Measurements from ENCODE around the gene DTWD1.
A peak's percentile ranks its signal among the peaks of the same experiment; 100 is the strongest.
"Not testable (repeated sequence)": the region's sequence is repeated elsewhere in the genome, so short reads cannot be mapped to it uniquely, and the experiment has no call there.

The DTWD1 gene

GRCh38 chr15:49646891-49647290, 26.0 kb downstream of the DTWD1 start:
- no peak for DNase-seq (ENCODE audit: low spot score)

- no peak for DNase-seq (ENCODE audit: low spot score)
Observed at GRCh38 chr15:49649987-49650386, 29.1 kb downstream of the DTWD1 start.

- no peak for DNase-seq (ENCODE audit: low spot score)
Observed at GRCh38 chr15:49650676-49651075, 29.8 kb downstream of the DTWD1 start.

- DNase-seq (ENCODE audit: low spot score): no peak
Observed at GRCh38 chr15:49652922-49653321, 32.1 kb downstream of the DTWD1 start.

- no peak for DNase-seq (ENCODE audit: low spot score)
Observed at GRCh38 chr15:49656734-49657133, 35.9 kb downstream of the DTWD1 start.

- DNase-seq (ENCODE audit: low spot score): no peak
Observed at GRCh38 chr15:49664716-49665115, 43.9 kb downstream of the DTWD1 start.

- DNase-seq (ENCODE audit: low spot score): not testable (repeated sequence)
Observed at GRCh38 chr15:49666486-49666885, 45.6 kb downstream of the DTWD1 start.

GRCh38 chr15:49669288-49669687, 48.4 kb downstream of the DTWD1 start:
- DNase-seq (ENCODE audit: low spot score): no peak

- DNase-seq (ENCODE audit: low spot score): no peak
Observed at GRCh38 chr15:49673861-49674260, 53.0 kb downstream of the DTWD1 start.

- DNase-seq (ENCODE audit: low spot score): no peak
Observed at GRCh38 chr15:49674370-49674769, 53.5 kb downstream of the DTWD1 start.

GRCh38 chr15:49675041-49675440, 54.2 kb downstream of the DTWD1 start:
- DNase-seq (ENCODE audit: low spot score): no peak

- DNase-seq (ENCODE audit: low spot score): no peak
Observed at GRCh38 chr15:49678655-49679054, 57.8 kb downstream of the DTWD1 start.

- no peak for DNase-seq (ENCODE audit: low spot score)
Observed at GRCh38 chr15:49686599-49686998, 65.8 kb downstream of the DTWD1 start.

- no peak for DNase-seq (ENCODE audit: low spot score)
Observed at GRCh38 chr15:49688135-49688790, 67.4 kb downstream of the DTWD1 start.

- peak; percentile 17 for DNase-seq (ENCODE audit: low spot score)
Observed at GRCh38 chr15:49692514-49693090, 71.8 kb downstream of the DTWD1 start.

GRCh38 chr15:49693498-49693897, 72.7 kb downstream of the DTWD1 start:
- DNase-seq (ENCODE audit: low spot score): no peak

GRCh38 chr15:49696433-49696832, 75.6 kb downstream of the DTWD1 start:
- no peak for DNase-seq (ENCODE audit: low spot score)

- no peak for DNase-seq (ENCODE audit: low spot score)
Observed at GRCh38 chr15:49697121-49697520, 76.3 kb downstream of the DTWD1 start.

- DNase-seq (ENCODE audit: low spot score): not testable (repeated sequence)
Observed at GRCh38 chr15:49702982-49703381, 82.1 kb downstream of the DTWD1 start.

All from globus pallidus (tissue), 1 donor.